NCI-H526 treated with DMSO at 0.1 percent for 48 hours (cell line): Measurements from ENCODE around the gene GPRC5A.

Source experiments
- DNase-seq: peaks from one replicate; lab custom pipeline; 2025; lab: John Stamatoyannopoulos, UW

The GPRC5A gene

GRCh38 chr12:12941450-12942350 is 50.3 kb downstream of the GPRC5A start:
- no peak for DNase-seq

DNA sequence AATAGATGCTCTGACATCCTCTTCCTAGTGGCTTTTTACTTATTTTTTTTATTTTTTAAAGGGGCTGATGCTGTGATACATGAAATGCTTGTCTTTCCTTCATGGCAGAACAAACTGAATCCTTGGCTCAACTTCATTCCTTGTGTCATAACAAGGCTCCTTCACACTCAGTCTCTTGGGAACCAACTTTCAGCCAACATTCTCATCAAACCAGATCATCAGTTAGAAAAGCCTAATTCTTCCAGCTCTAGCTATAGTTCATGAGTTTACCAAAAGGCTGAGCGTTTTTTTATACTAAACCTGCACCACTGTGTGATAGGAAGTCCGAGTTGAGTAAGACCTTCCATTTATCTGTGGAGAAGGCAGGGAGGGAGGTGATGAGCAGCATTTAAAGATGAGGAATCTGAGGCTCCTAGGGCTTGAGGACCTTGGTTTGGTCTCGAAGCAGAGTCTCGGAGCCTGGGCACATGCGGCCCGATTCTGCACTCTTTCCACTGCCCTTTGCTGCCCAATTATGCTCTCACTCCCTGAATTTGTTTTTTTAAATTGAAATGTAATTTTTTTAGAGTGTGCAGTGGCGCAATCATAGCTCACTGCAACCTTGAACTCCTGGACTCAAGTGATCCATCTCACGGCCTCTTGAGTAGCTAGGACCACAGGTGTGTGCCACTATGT is 52.4 kb downstream of the GPRC5A start:
- no peak for DNase-seq

GRCh38 chr12:12945591-12945990 is 54.2 kb downstream of the GPRC5A start:
- DNase-seq = no peak

- no peak for DNase-seq
Observed at GRCh38 chr12:12946686-12947355, 55.5 kb downstream of the GPRC5A start.

GRCh38 chr12:12947902-12948301 is 56.5 kb downstream of the GPRC5A start:
- no peak for DNase-seq

DNA sequence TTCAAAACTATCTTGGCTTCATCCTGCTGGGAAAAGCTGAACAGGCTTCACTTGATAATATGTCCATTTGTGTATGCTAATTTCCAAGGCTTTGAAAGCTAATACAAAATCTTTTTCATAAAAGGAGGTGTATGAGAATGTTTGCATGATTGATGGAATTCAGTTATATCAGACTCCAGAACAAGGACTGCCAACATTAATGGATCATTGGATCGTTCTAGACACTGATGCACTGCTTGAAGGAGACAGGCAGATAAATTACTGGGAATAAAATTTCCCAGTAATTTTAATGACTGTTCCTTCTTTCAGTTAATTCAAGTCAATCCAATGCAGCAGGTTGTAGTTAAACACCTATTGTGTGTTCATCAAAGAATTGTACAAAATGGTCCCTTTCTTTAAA is 60.1 kb downstream of the GPRC5A start:
- DNase-seq = no peak

DNA sequence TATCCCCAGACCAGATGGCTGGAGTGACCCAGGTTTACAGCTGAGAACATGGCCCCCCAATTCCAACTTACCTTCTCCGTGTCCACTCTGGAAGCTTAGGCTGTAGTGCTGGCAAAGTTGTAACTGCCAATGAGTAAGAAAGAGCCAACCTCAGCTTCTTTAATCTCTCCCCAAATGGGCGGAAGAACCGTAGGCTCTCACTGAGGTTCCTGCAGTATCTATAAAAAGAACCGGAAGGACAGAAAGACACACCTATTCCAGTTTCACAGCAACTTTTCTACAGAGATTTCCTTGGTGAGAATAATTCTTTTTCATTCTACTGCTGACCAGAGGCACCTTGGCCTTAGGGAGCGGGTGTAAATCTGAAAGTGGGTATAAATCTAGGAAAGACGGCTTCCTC is 60.7 kb downstream of the GPRC5A start, which contains the start of gene GPRC5D:
Gene GPRC5D, minus strand, starts transcription at position 135 of the 400 bp plus-strand sequence. CDS start 1,786 bp downstream, outside the sequence.
- no peak for DNase-seq

- DNase-seq = no peak
Observed at GRCh38 chr12:12954356-12954755, 63.0 kb downstream of the GPRC5A start.

DNA sequence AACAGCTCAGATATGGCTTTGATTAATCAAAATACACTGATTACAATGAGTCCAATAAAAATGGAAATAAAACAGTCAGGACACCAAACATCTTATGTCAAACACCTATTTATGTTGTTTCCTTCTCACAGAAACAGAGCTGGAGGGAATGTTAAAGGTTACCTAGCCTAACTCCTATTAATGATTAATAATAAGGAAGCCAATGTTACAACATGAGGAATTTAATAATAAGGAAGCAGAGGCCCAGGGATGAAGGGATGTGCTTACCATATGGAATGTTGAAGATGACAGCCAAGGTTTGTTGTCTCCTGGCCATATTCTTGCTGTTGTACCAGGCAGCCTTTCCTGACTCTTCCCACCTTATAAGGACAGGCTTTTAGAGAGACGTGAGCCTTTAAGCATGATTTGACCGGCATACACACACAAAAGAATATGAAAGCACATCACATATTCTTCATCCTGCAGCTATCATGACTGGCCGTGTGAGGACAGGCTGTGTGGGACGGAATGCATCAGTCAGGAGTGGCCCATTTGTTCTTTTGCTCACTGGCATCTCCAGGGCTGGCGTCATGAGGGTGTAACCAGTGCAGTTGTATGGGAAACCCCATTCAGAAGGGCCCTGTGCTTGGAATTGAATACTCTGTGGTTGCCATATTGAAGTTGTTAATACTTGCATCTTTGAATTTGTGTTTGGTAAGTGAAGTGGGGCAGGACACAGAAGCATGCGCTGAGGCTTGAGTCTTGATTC is 63.7 kb downstream of the GPRC5A start:
- DNase-seq = no peak

DNA sequence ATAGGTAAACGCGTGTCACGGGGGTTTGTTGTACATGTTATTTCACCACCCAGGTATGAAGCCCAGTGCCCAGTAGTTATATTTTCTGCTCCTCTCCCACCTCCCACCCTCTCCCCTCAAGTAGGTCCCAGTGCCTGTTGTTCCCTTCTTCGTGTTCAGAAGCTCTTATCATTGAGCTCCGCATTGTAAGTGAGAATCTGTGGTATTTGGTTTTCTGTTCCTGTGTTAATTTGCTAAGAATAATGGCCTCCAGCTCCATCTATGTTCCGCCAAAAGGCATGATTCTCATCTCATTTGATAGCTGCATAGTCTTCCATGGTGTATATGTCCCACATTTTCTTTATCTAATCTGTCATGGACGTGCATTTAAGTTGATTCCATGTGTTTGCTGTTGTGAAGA is 67.5 kb downstream of the GPRC5A start:
- no peak for DNase-seq

- no peak for DNase-seq
Observed at GRCh38 chr12:12960639-12961209, 69.4 kb downstream of the GPRC5A start.

- no peak for DNase-seq
Observed at GRCh38 chr12:12964255-12964654, 72.9 kb downstream of the GPRC5A start.

DNA sequence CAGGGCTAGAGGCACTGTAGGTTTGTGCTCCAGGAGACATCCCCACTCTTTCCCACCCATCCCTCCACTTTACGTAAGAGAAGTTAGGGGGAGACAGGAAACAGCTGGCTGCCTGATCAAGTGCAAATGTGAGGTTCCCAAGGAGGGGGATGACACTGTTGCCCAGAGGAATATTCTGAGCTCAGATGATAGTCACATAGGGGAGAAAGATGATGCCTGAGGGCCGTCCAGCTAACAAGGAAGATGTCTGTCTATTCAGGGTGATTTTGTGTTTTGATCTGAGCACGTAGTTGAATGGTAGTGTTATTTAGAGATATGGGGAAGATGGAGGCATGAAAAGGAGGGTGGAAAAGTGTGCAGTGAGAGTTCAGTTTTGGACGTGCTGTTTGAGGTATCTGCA is 74.5 kb downstream of the GPRC5A start:
- DNase-seq = no peak
